ENCODE measurements around the gene B9D2. TPM values are rescaled to one million over a fixed set of nuclear protein-coding genes. Genes with fewer than 3 reads are reported as not detected.
"Not testable (repeated sequence)": the region's sequence is repeated elsewhere in the genome, so short reads cannot be mapped to it uniquely, and the experiment has no call there.

B9D2 gene
- total RNA-seq, 1 donor from 2014 or later = 2.1 TPM

DNA sequence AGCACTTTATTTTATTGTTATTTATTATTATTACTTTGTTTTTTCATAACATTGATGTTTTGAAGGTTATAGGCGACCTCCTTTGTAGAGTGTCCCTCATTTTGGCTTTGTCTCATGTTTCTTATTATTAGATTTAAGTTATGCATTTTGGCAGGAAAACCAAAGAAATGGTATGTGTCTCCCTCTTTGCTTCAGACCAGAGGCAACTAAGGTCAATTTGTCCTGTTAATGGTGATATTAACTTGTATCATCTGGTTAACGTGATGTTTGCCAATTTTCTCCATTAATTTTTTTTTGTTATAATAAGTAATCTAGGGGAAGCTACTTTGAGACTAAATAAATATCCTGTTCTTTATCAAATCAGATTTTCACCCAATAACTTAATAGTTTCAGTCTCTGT lies 8.6 kb upstream of the B9D2 start:
- no peak overlapping the region for H3K4me3 ChIP-seq (ENCODE audit: low read length in 3 of 3)
- H3K4me1 ChIP-seq (ENCODE audit: control insufficient read depth in 3 of 3, insufficient read depth in 3 of 3, low read length in 3 of 3) = peaks cover 10 to 24% (median 18%) of the 10 kb centered on the region in 3 donors
- H3K27me3 ChIP-seq (ENCODE audit: control insufficient read depth in 3 of 3, insufficient read depth in 3 of 3, low read length in 3 of 3) = peaks cover 0 to 8% (median 7%) of the 10 kb centered on the region in 3 donors
- no peaks in the 10 kb centered on the region for H3K36me3 ChIP-seq (ENCODE audit: control insufficient read depth in 3 of 3, insufficient read depth in 3 of 3, low read length in 3 of 3)
- H3K27ac ChIP-seq (ENCODE audit: low read depth, low read length) = no peak overlapping the region
- H3K9ac ChIP-seq (ENCODE audit: low read depth in 1 of 3, low read length in 3 of 3) = no peak overlapping the region
- H3K9me3 ChIP-seq (ENCODE audit: control insufficient read depth in 3 of 3, low read length in 3 of 3) = no peaks in the 10 kb centered on the region

DNA sequence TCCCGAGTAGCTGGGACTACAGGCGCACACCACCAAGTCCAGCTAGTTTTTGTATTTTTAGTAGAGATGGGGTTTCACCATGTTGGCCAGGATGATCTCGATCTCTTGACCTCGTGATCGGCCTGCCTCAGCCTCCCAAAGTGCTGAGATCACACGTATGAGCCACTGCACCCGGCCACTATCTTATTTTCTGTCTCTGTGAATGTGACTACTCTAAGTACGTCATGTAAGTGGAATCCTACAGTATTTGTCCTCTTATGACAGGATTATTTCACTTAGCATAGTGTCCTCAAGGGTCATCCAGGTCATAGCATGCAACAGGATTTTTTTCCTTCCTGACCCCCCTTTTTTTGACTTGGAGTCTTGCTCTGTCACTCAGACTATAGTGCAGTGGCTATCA lies 7.6 kb upstream of the B9D2 start:
- no peak overlapping the region for H3K27ac ChIP-seq (ENCODE audit: low read depth, low read length)
- no peak overlapping the region for H3K4me3 ChIP-seq (ENCODE audit: low read length in 3 of 3)
- no peaks in the 10 kb centered on the region for H3K36me3 ChIP-seq (ENCODE audit: control insufficient read depth in 3 of 3, insufficient read depth in 3 of 3, low read length in 3 of 3)
- no peak overlapping the region for H3K9ac ChIP-seq (ENCODE audit: low read depth in 1 of 3, low read length in 3 of 3)
- peaks cover 0 to 8% (median 4%) of the 10 kb centered on the region in 3 donors for H3K27me3 ChIP-seq (ENCODE audit: control insufficient read depth in 3 of 3, insufficient read depth in 3 of 3, low read length in 3 of 3)
- H3K9me3 ChIP-seq (ENCODE audit: control insufficient read depth in 3 of 3, low read length in 3 of 3) = no peaks in the 10 kb centered on the region
- H3K4me1 ChIP-seq (ENCODE audit: control insufficient read depth in 3 of 3, insufficient read depth in 3 of 3, low read length in 3 of 3) = peaks cover 10 to 17% (median 12%) of the 10 kb centered on the region in 3 donors

DNA sequence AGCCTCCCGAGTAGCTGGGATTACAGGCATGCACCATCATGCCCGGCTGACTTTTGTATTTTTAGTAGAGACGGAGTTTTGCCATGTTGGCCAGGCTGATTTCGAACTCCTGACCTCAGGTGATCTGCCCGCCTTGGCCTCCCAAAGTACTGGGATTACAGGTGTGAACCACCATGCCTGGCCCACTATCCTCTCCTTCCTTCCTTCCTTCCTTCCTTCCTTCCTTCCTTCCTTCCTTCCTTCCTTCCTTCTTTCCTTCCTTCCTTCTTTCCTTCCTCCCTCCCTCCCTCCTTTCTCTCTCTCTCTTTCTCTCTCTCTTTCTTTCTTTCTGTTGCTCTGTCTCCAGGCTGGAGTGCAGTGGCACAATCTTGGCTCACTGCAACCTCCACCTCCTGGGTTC lies 7.2 kb upstream of the B9D2 start:
- peaks cover 8 to 14% (median 9%) of the 10 kb centered on the region in 3 donors for H3K4me1 ChIP-seq (ENCODE audit: control insufficient read depth in 3 of 3, insufficient read depth in 3 of 3, low read length in 3 of 3)
- H3K36me3 ChIP-seq (ENCODE audit: control insufficient read depth in 3 of 3, insufficient read depth in 3 of 3, low read length in 3 of 3); H3K9ac ChIP-seq (ENCODE audit: low read depth in 1 of 3, low read length in 3 of 3); H3K9me3 ChIP-seq (ENCODE audit: control insufficient read depth in 3 of 3, low read length in 3 of 3); H3K27ac ChIP-seq (ENCODE audit: low read depth, low read length); H3K27me3 ChIP-seq (ENCODE audit: control insufficient read depth in 3 of 3, insufficient read depth in 3 of 3, low read length in 3 of 3); H3K4me3 ChIP-seq (ENCODE audit: low read length in 3 of 3): not testable (repeated sequence)

DNA sequence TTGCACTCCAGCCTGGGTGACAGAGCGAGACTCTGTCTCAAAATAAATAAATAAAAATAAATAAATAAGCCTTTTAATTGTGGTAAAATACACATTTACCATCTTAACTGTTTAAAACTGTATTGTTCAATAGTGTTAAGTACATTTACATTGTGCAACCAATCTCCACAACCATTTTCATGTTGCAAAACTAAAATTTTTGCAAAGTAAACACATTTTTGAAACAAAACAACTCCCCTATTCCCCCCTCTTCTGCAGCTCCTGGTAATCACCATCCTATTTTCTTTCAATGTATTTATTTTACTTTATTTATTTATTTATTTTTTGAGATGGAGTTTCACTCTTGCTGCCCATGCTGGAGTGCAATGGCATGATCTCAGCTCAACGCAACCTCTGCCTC lies 5.8 kb upstream of the B9D2 start:
- no peak overlapping the region for H3K9ac ChIP-seq (ENCODE audit: low read depth in 1 of 3, low read length in 3 of 3)
- no peak overlapping the region for H3K27ac ChIP-seq (ENCODE audit: low read depth, low read length)
- no peak overlapping the region for H3K4me3 ChIP-seq (ENCODE audit: low read length in 3 of 3)
- peaks cover 7 to 15% (median 10%) of the 10 kb centered on the region in 3 donors for H3K4me1 ChIP-seq (ENCODE audit: control insufficient read depth in 3 of 3, insufficient read depth in 3 of 3, low read length in 3 of 3)
- H3K9me3 ChIP-seq (ENCODE audit: control insufficient read depth in 3 of 3, low read length in 3 of 3) = no peaks in the 10 kb centered on the region
- no peaks in the 10 kb centered on the region for H3K36me3 ChIP-seq (ENCODE audit: control insufficient read depth in 3 of 3, insufficient read depth in 3 of 3, low read length in 3 of 3)
- H3K27me3 ChIP-seq (ENCODE audit: control insufficient read depth in 3 of 3, insufficient read depth in 3 of 3, low read length in 3 of 3) = peaks cover 0 to under 1% (median 0%) of the 10 kb centered on the region in 3 donors

DNA sequence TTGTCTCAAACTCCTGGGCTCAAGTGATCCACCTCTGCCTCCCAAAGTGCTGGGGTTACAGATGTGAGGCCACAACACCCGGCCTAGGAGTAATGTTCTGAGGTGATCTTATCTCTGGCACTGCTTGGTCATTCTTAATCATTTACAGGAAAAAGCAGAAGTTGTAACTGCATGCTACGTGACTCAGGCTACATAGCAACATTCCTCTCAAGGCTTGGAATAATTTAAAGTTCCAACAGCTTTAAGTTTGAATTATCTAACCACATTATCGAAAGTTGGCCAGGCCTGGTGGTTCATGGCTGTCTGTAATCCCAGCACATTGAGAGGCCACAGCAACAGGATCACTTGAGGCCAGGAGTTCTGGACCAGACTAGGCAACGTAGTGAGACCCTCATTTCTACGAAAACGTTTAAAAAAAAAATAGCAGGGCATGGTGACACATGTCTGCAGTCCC lies 3.9 kb upstream of the B9D2 start:
- H3K4me3 ChIP-seq (ENCODE audit: low read length in 3 of 3) = no peak overlapping the region
- no peaks in the 10 kb centered on the region for H3K27me3 ChIP-seq (ENCODE audit: control insufficient read depth in 3 of 3, insufficient read depth in 3 of 3, low read length in 3 of 3)
- no peak overlapping the region for H3K9ac ChIP-seq (ENCODE audit: low read depth in 1 of 3, low read length in 3 of 3)
- peaks cover 11 to 17% (median 13%) of the 10 kb centered on the region in 3 donors for H3K4me1 ChIP-seq (ENCODE audit: control insufficient read depth in 3 of 3, insufficient read depth in 3 of 3, low read length in 3 of 3)
- H3K9me3 ChIP-seq (ENCODE audit: control insufficient read depth in 3 of 3, low read length in 3 of 3) = no peaks in the 10 kb centered on the region
- peak overlapping the region; percentile 8 for H3K27ac ChIP-seq (ENCODE audit: low read depth, low read length)
- H3K36me3 ChIP-seq (ENCODE audit: control insufficient read depth in 3 of 3, insufficient read depth in 3 of 3, low read length in 3 of 3) = no peaks in the 10 kb centered on the region

DNA sequence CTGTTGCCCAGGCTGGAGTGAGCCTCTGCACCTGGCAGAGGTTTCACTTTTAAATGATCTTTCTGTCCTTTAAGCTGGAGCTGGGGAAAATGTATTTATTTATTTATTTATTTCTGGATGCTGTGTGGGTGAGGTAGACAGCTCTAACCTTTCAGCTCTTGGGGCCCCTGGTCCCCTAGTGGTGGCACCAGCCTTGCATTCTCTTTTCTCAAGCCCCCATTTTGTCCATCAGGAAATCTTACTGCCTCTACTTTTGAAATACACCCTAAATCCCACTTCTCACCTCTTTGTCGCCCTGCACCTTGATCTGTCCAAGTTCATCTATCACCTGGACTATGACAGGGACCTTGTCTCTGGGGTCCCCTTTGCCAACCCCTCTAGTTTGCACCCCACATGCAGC lies 2.1 kb upstream of the B9D2 start:
- H3K27me3 ChIP-seq (ENCODE audit: control insufficient read depth in 3 of 3, insufficient read depth in 3 of 3, low read length in 3 of 3) = no peaks in the 10 kb centered on the region
- H3K27ac ChIP-seq (ENCODE audit: low read depth, low read length) = no peak overlapping the region
- H3K4me1 ChIP-seq (ENCODE audit: control insufficient read depth in 3 of 3, insufficient read depth in 3 of 3, low read length in 3 of 3) = peaks cover 11 to 17% (median 13%) of the 10 kb centered on the region in 3 donors
- no peaks in the 10 kb centered on the region for H3K36me3 ChIP-seq (ENCODE audit: control insufficient read depth in 3 of 3, insufficient read depth in 3 of 3, low read length in 3 of 3)
- H3K4me3 ChIP-seq (ENCODE audit: low read length in 3 of 3) = no peak overlapping the region
- H3K9me3 ChIP-seq (ENCODE audit: control insufficient read depth in 3 of 3, low read length in 3 of 3) = no peaks in the 10 kb centered on the region
- no peak overlapping the region for H3K9ac ChIP-seq (ENCODE audit: low read depth in 1 of 3, low read length in 3 of 3)

DNA sequence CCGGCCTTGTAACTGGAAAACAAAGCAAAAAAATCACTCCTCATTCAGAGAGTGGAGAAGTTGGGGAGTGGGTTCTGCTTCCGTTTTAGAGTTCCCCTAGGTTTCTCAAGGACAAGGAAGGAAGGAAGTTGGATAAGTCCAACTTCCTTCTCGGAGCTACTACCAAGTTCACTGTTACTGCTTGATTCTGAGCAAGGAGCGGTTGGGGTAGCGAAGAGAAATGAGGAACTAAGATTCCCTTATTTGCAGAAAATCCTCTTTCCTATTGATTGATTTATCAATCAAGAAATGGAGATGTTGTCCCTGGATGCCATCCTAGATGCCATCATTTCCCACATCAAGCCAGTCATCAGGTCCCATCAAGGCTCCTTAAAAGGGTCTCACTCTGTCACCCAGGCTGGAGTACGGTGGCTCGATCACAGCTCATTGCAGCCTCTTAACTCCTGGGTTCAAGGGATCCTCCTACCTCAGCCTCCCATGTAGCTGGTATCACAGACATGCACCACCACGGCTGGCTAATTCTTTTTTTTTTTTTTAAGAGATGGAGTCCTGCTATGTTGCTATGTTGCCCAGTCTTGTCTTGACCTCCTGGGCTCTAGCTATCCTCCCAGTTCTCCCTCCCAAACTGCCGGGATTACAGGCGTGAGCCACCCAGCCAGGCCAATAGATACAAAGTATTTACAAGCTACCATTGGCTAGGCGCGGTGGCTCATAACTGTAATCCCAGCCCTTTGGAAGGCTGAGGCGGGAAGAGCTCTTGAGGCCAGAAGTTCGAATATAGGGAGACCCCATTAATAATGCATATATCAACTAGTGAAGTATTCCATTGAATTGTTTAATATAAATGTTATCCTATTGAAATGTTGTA lies 809 bp upstream of the B9D2 start:
- Histone ChIP-seq H3K27me3 (ENCODE audit: control insufficient read depth in 3 of 3, insufficient read depth in 3 of 3, low read length in 3 of 3) (no peaks in the 10 kb centered on the region), H3K9me3 (ENCODE audit: control insufficient read depth in 3 of 3, low read length in 3 of 3) (no peaks in the 10 kb centered on the region), H3K4me1 (ENCODE audit: control insufficient read depth in 3 of 3, insufficient read depth in 3 of 3, low read length in 3 of 3) (peaks cover 11 to 17% (median 13%) of the 10 kb centered on the region in 3 donors), H3K9ac (ENCODE audit: low read depth in 1 of 3, low read length in 3 of 3) (peak overlapping the region; percentile 89 to 96 (median 94)), H3K4me3 (ENCODE audit: low read length in 3 of 3) (peak overlapping the region; percentile 96 to 99 (median 98)), H3K36me3 (ENCODE audit: control insufficient read depth in 3 of 3, insufficient read depth in 3 of 3, low read length in 3 of 3) (no peaks in the 10 kb centered on the region), H3K27ac (ENCODE audit: low read depth, low read length) (peak overlapping the region; percentile 97)

DNA sequence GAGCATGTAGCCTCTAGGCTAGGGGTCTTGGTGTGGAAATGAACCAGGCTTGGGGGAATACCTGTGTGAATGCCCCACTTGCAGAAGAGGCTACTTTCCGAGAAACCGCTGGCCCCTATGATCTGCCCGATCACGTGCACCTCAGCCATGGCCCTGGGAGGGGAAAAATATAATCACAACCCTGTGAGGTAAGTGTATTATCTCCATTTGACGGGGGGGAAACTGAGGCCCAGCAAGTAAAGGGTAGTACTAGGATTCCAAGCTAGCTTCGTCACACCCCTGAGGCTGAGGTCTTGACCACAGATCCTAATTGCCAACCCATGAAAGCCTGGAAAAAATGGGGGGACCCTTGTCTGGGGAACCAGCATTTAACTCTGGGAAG lies 587 bp downstream of the B9D2 start:
- Histone ChIP-seq H3K27me3 (ENCODE audit: control insufficient read depth in 3 of 3, insufficient read depth in 3 of 3, low read length in 3 of 3) (no peaks in the 10 kb centered on the region), H3K36me3 (ENCODE audit: control insufficient read depth in 3 of 3, insufficient read depth in 3 of 3, low read length in 3 of 3) (no peaks in the 10 kb centered on the region), H3K9ac (ENCODE audit: low read depth in 1 of 3, low read length in 3 of 3) (peak overlapping the region; percentile 73 to 94 (median 89)), H3K9me3 (ENCODE audit: control insufficient read depth in 3 of 3, low read length in 3 of 3) (no peaks in the 10 kb centered on the region), H3K27ac (ENCODE audit: low read depth, low read length) (peak overlapping the region; percentile 97), H3K4me3 (ENCODE audit: low read length in 3 of 3) (peak overlapping the region; percentile 96 to 99 (median 98)), H3K4me1 (ENCODE audit: control insufficient read depth in 3 of 3, insufficient read depth in 3 of 3, low read length in 3 of 3) (peaks cover 11 to 17% (median 13%) of the 10 kb centered on the region in 3 donors)

DNA sequence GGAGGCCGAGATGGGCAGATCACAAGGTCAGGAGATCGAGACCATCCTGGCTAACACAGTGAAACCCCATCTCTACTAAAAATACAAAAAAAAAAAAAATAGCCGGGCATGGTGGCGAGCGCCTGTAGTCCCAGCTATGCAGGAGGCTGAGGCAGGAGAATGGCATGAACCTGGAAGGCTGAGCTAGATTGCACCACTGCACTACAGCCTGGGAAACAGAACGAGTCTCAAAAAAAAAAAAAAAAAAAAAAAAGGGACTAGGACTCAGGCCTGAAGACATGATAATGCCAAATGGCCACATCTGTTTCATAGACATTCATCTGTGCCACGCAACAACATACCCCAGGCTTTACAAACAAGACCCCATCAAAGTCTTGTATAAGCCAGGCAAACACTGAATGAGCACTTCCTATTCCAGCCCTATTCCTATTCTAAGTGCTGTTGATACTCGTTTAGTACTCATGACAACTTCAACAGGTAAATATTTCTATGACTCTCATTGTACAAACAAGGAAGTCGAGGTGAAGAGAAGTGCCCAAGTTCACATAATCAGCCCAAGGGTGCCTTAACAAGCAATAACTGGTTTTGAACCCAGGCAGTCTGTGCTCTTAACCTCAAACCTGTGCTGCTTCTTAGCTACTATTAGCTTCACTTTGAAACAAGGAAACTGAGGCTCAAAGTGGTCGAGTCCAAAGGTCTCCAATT lies 1.7 kb downstream of the B9D2 start:
- Histone ChIP-seq H3K9ac (ENCODE audit: low read depth in 1 of 3, low read length in 3 of 3) (no peak overlapping the region), H3K27ac (ENCODE audit: low read depth, low read length) (no peak overlapping the region), H3K4me3 (ENCODE audit: low read length in 3 of 3) (no peak overlapping the region), H3K9me3 (ENCODE audit: control insufficient read depth in 3 of 3, low read length in 3 of 3) (no peaks in the 10 kb centered on the region), H3K4me1 (ENCODE audit: control insufficient read depth in 3 of 3, insufficient read depth in 3 of 3, low read length in 3 of 3) (peaks cover 11 to 17% (median 13%) of the 10 kb centered on the region in 3 donors), H3K27me3 (ENCODE audit: control insufficient read depth in 3 of 3, insufficient read depth in 3 of 3, low read length in 3 of 3) (no peaks in the 10 kb centered on the region), H3K36me3 (ENCODE audit: control insufficient read depth in 3 of 3, insufficient read depth in 3 of 3, low read length in 3 of 3) (no peaks in the 10 kb centered on the region)

DNA sequence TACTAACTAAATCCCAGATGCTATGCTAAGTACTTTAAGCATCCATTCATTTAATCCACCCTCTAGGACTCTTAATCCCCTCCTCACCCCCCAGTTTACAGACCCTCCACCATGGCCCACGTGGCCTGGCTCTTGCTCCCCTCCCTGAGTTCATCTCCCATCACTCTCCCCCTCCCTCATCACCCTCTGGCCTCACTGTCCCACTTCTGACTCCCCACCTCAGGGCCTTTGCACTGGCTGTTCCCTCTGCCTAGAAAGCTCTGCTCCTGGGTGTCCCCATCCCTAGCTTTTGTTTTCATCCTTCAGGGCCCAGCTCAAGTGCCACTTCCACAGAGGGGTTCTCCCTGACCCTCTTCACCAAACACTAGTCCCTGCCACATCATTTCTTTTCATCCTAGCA lies 4.2 kb downstream of the B9D2 start:
- Histone ChIP-seq H3K36me3 (ENCODE audit: control insufficient read depth in 3 of 3, insufficient read depth in 3 of 3, low read length in 3 of 3) (no peaks in the 10 kb centered on the region), H3K4me1 (ENCODE audit: control insufficient read depth in 3 of 3, insufficient read depth in 3 of 3, low read length in 3 of 3) (peaks cover 12 to 14% (median 12%) of the 10 kb centered on the region in 3 donors)

More for the DNA sequence above, 4.2 kb downstream of the B9D2 start:
- peaks cover 0 to 9% (median 6%) of the 10 kb centered on the region in 3 donors for H3K27me3 ChIP-seq (ENCODE audit: control insufficient read depth in 3 of 3, insufficient read depth in 3 of 3, low read length in 3 of 3)
- no peak overlapping the region for H3K4me3 ChIP-seq (ENCODE audit: low read length in 3 of 3)
- H3K27ac ChIP-seq (ENCODE audit: low read depth, low read length) = no peak overlapping the region
- no peaks in the 10 kb centered on the region for H3K9me3 ChIP-seq (ENCODE audit: control insufficient read depth in 3 of 3, low read length in 3 of 3)
- no peak overlapping the region for H3K9ac ChIP-seq (ENCODE audit: low read depth in 1 of 3, low read length in 3 of 3)

Data from skeletal muscle tissue (tissue), 4 donors.